GM12878 (cell line): ENCODE measurements around the gene MTIF2.

Source experiments
- PBX3 ChIP-seq: IDR thresholded peaks from 2 replicates; pipeline ENCODE4 v1.6.1; 2011; ENCODE audit warnings: mild to moderate bottlenecking, low read depth, low read length, moderate library complexity; ENCODE audit not compliant: insufficient replicate concordance
- RCOR1 ChIP-seq: conservative IDR thresholded peaks from 2 replicates; pipeline ENCODE4 v1.6.1; 2012; ENCODE audit warnings: low read depth, low read length, improper control_type of control experiment
- SRF ChIP-seq, 2 experiments: IDR thresholded peaks; 2 replicates each; pipeline ENCODE4 v1.6.1; 2011; ENCODE audit warnings: low read depth in 2 of 2, low read length in 2 of 2, mild to moderate bottlenecking in 1 of 2, moderate library complexity in 1 of 2
- ZBTB11 ChIP-seq: fragments of 450-650 bp; formaldehyde crosslinking; IDR thresholded peaks from 2 replicates; pipeline ENCODE4 v1.5.0; 2022; ENCODE audit warnings: mild to moderate bottlenecking, missing genetic modification characterization

- TF ChIP-seq RCOR1, result no peak
- no peak for TF ChIP-seq ZBTB11
- TF ChIP-seq SRF (IDR thresholded peaks at IDR 0.05; ENCODE audit: low read depth in 2 of 2, low read length in 2 of 2), result no peak
- TF ChIP-seq PBX3, result no peak
Measured at GRCh38 chr2:55245411-55245810, 23.6 kb downstream of the MTIF2 start.
